ENCODE data around the gene CLDN22. TPM values are rescaled to one million over a fixed set of nuclear protein-coding genes. Genes with fewer than 3 reads are reported as not detected.

The CLDN22 gene
- polyA plus RNA-seq, 1 donor, result 0.71 TPM

DNA sequence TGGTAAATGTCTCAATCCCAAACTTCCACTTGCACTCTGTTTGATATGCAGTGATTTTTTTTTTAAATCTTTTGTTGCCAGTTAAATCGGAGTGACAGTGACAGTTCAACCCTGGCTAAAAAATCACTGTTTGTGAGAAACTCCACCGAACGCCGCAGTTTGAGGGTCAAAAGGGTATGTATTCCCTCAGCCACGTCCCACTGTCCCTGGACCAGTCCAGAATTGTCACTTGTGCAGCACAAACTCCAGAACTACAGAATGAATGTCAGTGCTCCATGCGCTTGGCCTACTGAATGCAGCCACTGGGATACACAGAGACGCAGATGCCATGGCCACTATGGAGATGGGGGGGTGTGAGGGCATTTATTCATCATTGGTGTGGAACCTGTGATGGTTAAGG lies 34.2 kb downstream of the CLDN22 start:
- DNase-seq, result no peak

GRCh38 chr4:183284965-183285364 lies 35.1 kb downstream of the CLDN22 start:
- DNase-seq, result peak; percentile 26

DNA sequence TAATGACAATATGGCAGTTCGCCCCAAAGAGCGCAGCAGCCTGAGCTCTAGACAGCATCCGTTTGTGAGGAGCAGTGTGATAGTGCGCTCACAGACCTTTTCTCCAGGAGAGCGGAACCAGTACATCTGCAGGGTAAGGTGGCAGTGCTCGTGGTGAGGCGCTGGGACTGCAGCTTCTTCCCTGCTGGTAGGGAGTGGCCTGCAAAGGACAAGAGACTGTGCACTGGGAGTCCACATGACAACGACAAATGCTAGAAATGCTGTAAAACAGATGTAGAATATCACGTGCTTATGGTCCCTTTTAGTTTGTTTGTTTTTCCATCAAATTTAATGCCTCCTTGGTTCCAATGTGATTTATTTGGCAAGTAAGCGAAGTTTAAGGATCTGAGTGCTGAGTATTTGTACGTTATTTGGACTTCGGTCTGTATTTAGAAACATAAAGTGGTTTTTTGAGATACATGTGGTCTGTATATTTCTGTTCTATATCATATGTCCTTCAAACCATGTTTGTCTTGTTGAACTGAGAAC lies 35.8 kb downstream of the CLDN22 start:
- DNase-seq, result peak; percentile 57

DNA sequence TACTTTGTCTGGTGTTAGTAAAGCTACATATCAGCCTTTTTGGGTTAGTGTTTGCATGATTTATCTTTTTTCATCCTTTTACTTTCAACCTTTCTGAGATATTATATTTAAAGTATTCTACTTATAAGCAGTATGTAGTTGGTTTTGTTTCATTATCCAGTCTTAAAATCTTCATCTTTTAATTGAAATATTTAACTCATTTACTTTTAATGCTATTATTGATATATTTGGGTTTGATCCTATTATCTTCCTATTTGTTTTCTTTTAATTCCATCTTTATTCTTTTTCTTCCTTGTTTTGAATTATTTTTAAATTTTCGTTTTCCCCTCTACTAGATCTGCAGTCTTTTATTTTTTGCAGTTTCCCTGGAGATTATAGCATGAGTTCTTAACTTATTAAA lies 44.0 kb downstream of the CLDN22 start:
- no peak for DNase-seq

DNA sequence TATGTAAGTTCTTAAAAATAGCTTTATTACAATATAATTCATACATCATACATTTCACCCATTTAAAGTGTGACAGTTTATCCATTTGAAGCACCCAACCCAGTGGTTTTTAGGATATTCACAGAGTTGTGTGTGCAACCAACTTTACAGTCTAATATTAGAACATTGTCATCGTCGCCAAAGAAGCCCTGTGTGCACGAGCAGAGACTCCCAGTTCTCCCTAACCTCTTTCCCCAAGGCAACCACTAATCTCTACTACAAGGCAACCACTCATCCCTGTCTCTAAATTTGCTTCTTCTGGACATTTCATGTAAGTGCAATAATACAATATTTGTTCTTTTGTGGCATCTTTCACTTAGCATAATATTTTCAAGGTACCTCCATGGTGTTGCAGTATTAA lies 47.7 kb downstream of the CLDN22 start:
- DNase-seq, result no peak

- DNase-seq, result no peak
These were observed 51.5 kb downstream of the CLDN22 start for GRCh38 chr4:183268556-183268955.

Other genes starting within 250 kb of the CLDN22 start
- 67.5 TPM for gene WWC2, start 221.0 kb downstream of the CLDN22 start, polyA plus RNA-seq (ENCODE audit: insufficient read length)
- gene CLDN24, start 2.1 kb upstream of the CLDN22 start, polyA plus RNA-seq (ENCODE audit: insufficient read length), result not detected
- gene CDKN2AIP, start 124.4 kb upstream of the CLDN22 start, polyA plus RNA-seq (ENCODE audit: insufficient read length), result 33.7 TPM
- 26.2 TPM for gene ING2, start 184.8 kb upstream of the CLDN22 start, polyA plus RNA-seq (ENCODE audit: insufficient read length)